Measurements from ENCODE around the gene PKHD1. TPM values are rescaled to one million over a fixed set of nuclear protein-coding genes. Genes with fewer than 3 reads are reported as not detected.
"Not testable (repeated sequence)": the region's sequence is repeated elsewhere in the genome, so short reads cannot be mapped to it uniquely, and the experiment has no call there.

The PKHD1 gene
- total RNA-seq, 1 experiment from 2014 or later, result not detected

GRCh38 chr6:52009466-52010140 is 77.8 kb downstream of the PKHD1 start:
- no peak for DNase-seq (ENCODE audit: extremely low read depth, low read depth)

- no peak for DNase-seq (ENCODE audit: extremely low read depth, low read depth)
These were observed 87.3 kb downstream of the PKHD1 start for GRCh38 chr6:52000064-52000463.

- no peak for DNase-seq (ENCODE audit: extremely low read depth, low read depth)
These were observed 91.0 kb downstream of the PKHD1 start for GRCh38 chr6:51996296-51996947.

DNA sequence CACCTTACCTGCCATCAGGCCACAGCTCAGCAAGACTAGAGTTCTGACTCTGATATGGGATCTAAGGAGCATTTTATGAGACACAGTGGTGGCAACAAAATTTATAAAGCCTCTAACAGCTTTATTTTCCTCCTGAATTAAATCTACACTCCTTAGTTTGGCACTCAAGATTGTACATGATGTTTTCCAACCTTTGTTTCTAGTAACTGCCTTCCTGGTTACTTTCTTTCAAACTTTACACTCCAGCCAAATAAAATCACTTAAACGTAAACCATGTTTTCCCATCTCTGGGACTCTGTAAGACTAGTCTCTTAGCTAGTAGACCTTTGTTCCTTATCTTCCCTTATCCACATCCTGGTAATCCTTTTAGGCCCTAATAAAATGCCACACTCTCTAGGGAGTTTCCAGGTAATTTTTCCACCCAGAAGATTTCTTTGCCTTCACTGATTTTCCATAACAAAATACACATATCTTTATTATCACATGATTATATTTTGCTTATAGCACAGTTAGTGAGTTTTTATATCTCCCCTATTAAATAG is 92.1 kb downstream of the PKHD1 start:
- no peak for DNase-seq (ENCODE audit: extremely low read depth, low read depth)

GRCh38 chr6:51992876-51993275 is 94.5 kb downstream of the PKHD1 start:
- DNase-seq (ENCODE audit: extremely low read depth, low read depth), result no peak

DNA sequence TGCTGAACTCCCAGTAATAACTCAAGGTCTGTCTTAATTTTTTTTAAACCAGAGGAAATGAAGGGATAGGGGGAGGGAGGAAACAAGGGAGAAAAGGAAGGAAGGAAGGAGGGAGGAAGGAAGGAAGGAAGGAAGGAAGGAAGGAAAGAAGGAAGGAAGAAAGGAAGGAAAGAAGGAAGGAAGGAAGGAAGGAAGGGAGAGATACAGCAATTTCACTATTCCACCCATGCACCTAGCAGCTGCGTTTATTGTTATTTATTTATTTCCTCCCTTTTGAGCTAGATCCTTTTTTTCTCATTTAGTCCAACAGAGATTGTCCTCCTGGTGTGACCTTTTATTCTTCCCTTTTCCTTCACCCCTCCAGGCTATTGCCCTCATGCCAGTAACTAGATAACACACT is 97.6 kb downstream of the PKHD1 start:
- no peak for DNase-seq (ENCODE audit: extremely low read depth, low read depth)

GRCh38 chr6:51986864-51987263 is 100.5 kb downstream of the PKHD1 start:
- no peak for DNase-seq (ENCODE audit: extremely low read depth, low read depth)

DNA sequence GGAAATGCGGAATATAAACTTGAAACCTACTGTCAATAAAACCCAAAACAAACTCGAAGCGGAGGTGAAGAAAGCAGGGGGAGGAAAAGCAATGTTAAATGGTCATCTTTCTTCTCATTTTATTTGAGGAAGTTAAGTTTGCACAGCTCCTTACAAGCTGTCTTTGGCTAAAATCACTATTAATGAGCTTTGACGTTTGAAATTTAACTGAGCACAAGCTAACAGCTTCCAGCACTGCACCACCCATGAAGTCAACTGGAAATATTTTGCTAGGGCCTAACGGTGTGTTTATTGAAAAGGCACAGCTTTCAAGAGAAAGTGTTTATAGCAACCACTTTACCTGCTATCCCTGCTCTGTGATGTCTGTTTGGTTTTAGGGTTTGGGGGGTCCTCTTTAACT is 103.8 kb downstream of the PKHD1 start:
- DNase-seq (ENCODE audit: extremely low read depth, low read depth), result no peak

GRCh38 chr6:51982695-51983094 is 104.7 kb downstream of the PKHD1 start:
- not testable (repeated sequence) for DNase-seq (ENCODE audit: extremely low read depth, low read depth)

- no peak for DNase-seq (ENCODE audit: extremely low read depth, low read depth)
These were observed 111.0 kb downstream of the PKHD1 start for GRCh38 chr6:51976374-51976773.

DNA sequence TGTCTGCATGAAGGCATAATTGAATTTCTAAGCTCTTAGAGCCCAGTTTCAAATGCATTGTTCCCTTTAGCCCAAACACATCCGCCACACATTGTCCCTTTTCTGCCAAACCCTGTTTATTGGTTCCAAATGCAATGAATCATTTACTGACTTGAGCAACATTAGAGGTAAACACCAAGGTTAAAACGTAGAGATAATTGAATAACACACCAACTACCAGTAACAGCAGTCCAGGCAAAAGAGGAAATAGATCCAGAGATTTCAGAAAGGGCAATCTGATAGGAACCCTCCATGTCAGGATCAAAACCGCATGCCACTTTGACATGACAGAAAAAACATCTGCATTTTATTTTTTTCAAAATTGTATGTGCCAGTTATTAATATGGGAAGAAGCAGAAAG is 114.8 kb downstream of the PKHD1 start:
- no peak for DNase-seq (ENCODE audit: extremely low read depth, low read depth)

GRCh38 chr6:51968265-51968664 is 119.1 kb downstream of the PKHD1 start:
- DNase-seq (ENCODE audit: extremely low read depth, low read depth), result no peak

DNA sequence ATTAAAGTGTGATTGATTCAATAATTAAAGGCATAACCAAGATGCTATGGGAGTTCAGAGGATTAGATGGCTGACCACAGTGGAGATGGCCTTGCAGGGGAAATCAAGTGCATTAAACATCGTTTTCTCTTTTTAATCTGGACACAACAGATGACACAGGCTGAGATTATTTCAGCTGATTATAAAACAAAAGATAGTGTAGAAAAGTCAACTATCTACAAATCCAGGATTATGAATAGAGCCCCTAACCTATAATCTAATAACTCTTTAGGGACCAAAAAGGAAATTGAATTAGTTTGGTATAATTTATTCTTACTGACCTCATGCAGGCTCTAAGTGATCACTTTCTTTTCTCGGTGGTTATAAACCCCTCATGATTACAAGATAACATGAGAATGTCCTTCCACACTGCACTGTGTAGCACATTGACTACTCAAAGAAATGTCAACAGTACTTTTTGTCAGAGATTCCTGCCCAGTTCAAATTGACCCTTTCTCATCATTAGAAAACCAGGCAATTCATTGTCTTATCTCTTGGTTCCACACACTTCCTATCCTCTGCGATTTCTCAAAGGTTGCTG is 122.1 kb downstream of the PKHD1 start:
- DNase-seq (ENCODE audit: extremely low read depth, low read depth), result no peak

GRCh38 chr6:51963980-51964379 is 123.4 kb downstream of the PKHD1 start:
- no peak for DNase-seq (ENCODE audit: extremely low read depth, low read depth)

DNA sequence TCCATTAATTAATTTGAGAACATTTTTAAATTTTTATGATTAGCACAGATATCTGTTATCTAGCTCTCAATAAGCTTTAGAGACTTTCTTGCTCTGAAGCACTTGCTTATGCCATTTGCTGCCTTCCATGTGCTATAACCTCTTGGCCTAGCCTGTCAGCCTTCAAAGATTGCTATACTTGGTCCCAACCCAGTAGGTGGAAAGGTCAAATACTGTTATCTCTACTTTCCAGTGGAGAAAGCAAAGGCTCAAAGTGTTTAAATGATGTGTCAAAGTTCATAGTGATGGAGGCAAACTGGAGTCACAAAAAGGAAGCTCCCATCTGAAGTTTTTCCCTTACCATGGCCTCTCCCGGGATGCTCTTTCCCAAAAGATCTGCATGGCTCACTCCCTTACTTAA is 125.1 kb downstream of the PKHD1 start:
- DNase-seq (ENCODE audit: extremely low read depth, low read depth), result no peak

GRCh38 chr6:51960419-51960818 is 127.0 kb downstream of the PKHD1 start:
- DNase-seq (ENCODE audit: extremely low read depth, low read depth), result no peak

DNA sequence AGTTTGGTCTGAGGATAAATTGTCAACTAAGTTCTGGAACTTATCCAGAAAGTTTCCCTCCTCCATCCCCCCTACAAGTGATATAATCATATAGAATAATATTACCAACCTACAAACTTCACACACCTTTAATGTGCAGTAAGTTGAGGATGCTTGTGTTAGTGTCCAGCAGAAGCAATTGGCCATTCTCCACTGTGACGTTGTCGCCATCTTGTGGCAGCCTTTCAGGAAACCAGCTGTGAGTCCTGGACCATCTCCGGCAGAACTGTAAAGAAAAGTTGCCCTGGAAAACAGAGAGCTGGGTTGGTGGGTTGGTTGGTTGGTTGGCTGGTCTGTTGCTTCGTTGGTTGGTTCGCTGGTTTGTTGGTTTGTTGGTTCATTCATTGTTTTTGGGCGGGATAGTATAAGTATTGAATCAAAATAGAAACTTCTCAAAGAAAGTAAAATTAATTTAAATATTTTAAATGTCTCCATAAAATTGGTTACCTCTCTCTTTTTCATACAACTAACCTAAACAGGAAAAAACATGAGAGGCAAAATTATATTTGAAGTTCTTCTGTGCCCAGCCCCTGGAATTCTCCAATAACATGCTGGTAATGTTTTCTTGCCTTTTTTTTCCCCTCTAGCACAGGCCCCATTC is 127.5 kb downstream of the PKHD1 start:
- peak; percentile 67 for DNase-seq (ENCODE audit: extremely low read depth, low read depth)

- no peak for DNase-seq (ENCODE audit: extremely low read depth, low read depth)
These were observed 132.7 kb downstream of the PKHD1 start for GRCh38 chr6:51954681-51955080.

- no peak for DNase-seq (ENCODE audit: extremely low read depth, low read depth)
These were observed 134.2 kb downstream of the PKHD1 start for GRCh38 chr6:51953246-51953645.

DNA sequence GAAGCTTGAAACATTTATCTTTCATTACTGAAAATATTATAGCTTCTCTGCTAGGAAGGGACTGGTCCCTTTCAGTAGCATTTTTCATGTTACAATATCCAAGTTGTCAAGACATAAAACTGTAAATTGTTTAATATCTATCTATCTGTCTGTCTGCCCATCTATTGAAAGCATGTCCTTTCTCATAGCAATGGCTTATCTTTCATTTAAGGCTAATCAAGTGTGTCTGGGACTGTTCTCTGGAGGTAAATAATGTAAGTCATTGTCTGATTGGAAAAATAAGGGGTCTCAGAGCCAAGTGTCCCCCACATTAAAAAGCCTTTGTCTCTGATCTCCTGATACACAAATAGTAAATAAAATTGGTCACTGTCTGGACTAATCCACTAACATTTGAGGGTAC is 135.5 kb downstream of the PKHD1 start:
- DNase-seq (ENCODE audit: extremely low read depth, low read depth), result no peak

GRCh38 chr6:51949526-51949925 is 137.9 kb downstream of the PKHD1 start:
- DNase-seq (ENCODE audit: extremely low read depth, low read depth), result no peak
